Stimulated activated CD4-positive, alpha-beta T cell treated with anti-CD3 and anti-CD28 coated beads, TNF-alpha, amount 100 ng/mL, for 1 hour (primary cell): ENCODE measurements around the gene SMIM7.
"Not testable (repeated sequence)": the region's sequence is repeated elsewhere in the genome, so short reads cannot be mapped to it uniquely, and the experiment has no call there.

Experiments used
- DNase-seq, 3 donors: peaks; one replicate each; pipeline ENCODE4 v3.0.0-alpha.2; 2020; ENCODE audit warnings: low read depth in 3 of 3, low spot score in 1 of 3

Gene SMIM7

DNA sequence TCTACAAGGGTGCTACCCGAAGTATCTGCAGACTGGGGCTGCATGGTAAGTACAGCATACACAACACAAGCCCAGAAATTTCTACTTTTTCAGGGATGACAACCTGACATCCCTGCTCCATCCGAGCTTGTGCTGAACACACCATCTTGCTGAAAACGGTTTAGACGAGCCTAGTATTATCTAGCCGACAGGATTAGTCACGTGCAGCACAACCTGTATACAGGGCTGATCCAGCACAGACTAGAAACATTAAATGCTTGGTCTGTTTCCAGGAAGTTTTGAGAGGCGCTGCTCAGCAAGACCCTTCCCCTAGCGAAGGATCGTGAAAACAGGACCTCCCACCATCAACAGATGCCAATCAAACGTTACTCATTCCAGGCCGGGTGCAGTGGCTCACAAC, 4.2 kb downstream of the SMIM7 start:
- DNase-seq = no peak

DNA sequence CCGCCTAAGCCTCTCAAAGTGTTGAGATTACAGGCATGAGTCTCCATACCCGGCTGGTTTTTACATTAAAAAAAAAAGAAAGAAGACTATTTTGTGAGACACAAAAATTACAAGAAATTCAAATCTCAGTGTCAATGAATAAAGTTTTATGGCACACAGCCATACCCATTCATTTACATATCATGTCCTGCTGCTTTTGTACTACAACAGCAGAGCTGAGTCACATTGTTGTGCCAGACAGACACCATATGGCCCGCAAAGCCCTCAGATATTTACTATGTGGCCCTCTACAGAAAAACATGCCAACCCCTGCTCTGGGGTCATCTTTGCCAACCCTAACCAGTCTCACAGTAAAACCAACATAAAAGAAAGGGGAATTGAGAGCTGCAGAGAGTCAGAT, 5.3 kb downstream of the SMIM7 start:
- DNase-seq = no peak

DNA sequence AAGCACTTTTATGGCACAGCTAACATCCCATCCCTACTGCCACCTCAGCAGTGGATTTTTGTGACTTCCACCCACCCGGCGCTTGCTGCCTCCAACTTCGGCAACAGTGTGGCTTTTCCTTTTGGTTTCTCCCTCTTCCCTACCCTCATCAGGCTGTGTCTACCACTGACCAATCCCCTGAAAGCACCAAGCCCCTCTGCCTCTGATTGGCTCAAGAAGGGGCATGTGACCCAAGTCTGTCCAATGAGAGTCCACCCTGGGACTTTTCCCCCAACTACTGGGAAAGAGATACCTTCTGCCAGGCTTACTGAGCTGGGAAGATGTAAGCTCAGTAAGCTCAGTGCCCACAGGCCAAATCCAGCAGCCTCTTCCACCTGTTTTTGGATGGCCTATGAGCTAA, 5.8 kb downstream of the SMIM7 start:
- DNase-seq = no peak

DNA sequence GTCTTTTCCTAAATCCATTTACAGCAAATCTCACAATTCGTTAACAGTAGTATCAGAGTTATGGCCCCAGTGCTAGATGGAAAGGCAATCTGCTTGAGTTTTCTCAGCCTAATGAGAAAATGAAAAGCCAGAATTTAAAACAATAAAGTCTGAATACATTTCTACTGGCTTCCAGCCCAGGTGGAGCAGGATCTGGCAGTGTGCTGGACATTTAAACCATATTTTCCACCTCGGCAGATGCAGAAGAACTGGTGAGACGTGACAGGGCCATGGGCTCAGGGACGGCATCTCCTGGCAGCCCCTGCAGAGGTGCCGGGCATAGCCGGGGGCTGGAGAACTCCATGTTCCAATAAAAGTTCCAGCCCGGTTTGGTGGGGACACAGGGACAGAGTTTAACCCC, 7.1 kb downstream of the SMIM7 start:
- no peak for DNase-seq

DNA sequence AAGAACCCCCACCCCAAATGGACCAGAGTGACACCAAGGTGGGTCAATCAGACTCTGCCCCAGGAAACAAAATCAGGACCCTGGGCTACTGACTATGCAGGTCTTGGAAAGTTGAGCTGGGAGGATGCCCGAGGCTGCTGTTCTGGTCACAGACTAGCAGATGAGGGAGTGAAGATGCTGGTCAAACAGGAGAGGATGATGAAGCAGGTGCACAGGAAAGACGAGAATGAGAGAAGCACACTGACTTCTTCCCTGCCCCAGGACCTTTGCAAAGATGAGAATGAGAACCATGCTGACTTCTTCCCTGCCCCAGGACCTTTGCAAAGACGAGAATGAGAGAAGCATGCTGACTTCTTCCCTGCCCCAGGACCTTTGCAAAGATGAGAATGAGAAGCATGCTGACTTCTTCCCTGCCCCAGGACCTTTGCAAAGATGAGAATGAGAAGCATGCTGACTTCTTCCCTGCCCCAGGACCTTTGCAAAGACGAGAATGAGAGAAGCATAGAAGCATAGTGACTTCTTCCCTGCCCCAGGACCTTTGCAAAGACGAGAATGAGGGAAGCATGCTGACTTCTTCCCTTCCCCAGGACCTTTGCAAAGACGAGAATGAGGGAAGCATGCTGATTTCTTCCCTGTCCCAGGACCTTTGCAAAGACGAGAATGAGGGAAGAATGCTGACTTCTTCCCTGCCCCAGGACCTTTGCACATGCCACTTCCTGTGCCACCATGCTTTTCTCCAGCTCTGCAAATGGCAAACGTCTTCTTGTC, 8.3 kb downstream of the SMIM7 start:
- not testable (repeated sequence) for DNase-seq

DNA sequence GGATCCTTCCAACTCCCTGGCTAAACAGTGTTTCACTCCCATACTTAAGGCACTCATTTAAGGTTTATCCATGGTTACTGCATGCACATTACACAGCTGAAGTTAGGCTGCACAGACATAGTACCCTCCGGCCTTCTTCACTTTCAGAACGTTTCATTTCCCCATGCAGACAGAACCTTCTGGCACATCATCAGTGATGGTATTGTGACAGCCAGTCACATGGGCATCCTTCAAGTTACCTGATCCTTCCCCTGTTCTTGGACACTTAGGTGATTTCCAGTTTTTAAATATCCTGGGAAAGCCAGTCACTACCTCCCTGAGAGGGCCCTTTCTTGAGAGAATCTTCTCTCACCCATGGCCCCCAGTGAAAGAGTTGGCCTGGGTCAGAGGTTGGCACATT, 9.1 kb downstream of the SMIM7 start:
- no peak for DNase-seq

DNA sequence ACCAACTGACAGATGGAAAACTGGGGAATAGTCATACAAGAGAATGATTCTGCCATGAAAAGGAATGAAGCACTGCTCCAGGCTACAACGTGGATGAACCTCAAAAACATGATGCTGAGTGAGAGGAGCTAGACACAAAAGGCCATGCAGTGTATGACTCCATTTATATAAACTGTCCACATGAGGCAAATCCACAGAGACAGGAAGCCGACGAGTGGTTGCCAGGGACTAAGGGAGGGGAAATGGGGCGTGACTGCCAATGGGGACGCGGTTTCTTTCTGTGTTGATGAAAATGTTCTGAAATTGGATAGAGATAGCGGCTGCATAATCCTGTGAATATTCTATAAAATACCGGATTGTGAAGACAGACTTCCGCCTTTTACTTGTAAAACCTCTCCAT, 10.2 kb downstream of the SMIM7 start:
- DNase-seq = no peak

DNA sequence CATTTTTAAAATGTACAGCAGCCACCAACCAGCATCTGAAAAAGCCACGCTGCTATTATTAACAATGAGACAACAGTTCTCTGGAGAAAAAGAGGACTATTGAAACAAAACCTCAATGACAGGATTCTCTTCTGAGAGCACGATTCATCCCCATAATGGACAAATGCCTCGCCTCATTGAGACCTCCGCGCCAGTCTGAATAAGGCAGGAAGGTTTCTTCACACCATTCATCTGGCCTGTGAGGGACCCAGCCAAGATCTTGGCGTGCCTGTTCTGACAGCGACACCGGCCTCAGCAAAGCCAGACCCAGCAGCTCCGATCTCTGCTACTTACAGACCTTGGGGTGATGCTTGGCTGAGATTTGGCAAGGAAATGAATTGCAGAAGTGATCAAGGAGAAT, 14.8 kb downstream of the SMIM7 start:
- DNase-seq = no peak

DNA sequence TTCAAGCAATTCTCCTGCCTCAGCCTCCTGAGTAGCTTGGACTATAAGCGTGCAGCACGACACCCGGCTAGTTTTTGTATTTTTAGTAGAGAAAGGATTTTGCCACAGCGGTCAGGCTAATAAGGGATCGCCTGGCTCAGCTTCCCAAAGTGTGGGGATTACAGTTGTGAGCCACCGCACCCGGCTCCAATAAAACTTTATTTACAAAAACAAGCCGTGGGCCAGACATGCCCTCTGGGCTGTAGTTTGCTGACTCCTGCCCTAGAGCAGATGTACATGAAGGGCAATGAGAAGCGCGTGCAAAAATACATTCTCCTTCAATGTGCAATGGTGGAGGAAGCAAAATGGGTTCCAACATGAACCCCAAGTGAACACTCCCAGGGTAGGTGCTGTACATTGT, 18.2 kb downstream of the SMIM7 start:
- DNase-seq = no peak

DNA sequence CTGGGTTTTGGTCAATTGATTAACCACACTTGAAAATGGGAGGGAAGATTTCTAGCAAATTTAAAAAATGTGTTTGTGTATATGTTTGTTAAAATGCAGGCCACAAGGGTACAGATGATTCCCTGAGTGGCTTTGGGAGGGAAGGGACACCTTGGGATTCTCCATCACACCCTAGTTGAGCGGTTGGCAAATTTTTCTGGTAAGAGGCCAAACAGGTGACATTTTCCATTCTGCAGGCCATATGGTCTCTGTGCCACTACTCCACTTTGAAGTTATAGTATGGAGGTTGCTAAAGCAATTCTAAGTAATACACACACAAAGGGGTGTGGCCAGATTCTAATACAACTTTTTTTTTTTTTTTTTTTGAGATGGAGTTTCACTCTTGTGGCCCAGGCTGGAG, 19.0 kb downstream of the SMIM7 start:
- DNase-seq = no peak

DNA sequence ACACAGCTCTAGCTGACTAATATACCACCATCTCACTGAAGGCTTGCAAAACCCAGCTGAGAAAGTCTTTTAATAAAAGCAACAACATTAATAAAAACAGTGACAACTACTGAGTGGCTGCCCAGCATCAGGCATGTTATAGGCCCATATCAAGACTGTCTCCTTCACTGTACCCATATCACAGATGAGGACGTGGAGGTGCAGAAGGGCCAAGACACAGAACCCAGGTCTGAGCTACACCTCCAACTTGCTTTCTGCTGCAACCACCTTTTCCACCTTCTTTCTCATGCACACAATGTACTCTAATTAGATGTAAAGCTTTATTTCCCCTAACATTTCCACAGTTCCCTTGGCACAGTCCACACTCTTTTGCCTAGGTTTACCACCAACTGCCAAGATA, 21.3 kb downstream of the SMIM7 start:
- no peak for DNase-seq

DNA sequence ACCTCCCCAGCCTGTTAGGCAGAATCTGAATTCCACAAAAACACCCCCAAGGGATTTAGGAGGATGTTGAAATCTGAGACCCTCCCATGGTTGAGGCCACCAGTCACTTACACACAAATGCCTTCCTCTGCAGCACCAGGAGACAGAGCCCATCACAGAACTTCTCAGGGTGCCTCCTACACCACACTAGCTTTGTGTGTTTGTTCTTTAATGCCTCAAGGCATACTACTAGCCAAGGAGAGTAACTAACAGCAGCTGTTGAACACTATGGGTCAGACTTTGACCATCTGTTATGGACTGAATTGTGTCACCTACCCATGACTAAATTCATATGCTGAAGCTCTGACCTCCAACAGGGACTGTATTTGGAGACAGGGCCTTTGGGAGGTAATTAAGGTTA, 22.4 kb downstream of the SMIM7 start:
- no peak for DNase-seq

DNA sequence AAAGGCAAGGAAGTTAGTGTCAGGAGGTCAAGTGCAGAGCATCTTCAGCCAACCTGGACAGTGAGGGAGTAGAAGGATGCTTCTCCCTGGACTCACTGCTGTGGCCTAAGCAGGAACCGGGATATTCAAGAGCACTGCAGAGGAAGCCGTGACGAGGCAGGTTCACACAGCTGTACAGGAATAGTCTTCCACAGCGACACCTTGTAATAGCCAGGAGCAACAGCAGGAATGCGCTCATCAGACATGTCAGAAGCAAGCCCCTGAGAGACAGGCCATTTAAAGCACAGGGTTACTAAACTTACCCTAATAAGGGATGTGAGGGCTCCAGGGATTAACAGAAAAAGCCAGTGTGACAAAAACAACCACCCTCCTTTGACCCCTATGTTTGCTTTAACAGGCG, 28.5 kb downstream of the SMIM7 start:
- no peak for DNase-seq

DNA sequence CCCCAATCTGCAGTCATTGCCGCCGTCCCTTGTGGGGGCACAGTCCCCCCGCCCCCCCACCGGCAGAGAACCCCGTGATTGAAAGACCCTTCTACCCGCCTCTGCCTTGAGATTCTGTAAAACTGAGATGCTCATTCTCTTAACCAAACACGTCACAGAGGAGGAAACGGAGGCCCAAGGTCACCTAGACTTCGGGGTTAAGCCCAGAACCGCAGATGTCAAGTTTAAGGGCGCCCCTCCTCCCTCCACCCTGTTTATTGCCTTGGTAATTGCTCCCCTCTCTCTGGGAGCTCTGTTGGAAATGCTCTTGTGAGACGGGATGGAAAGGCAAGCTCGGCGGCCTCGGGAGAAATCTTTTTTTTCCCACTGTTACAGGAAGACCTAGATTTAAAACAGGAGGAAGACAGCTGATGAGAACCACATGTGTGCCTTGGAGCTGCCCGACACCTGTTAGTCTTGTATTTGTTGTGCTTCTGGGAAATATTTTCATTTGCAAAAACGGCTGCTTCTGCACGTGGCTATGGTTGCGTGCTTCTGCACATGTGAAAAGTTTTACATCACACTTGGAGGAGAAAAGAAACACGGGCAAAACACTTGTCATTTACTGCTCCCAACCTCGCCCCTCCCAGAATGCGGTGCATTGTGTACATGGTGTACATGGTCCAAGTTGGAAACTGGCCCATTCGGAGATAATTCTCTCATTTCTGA, 30.8 kb downstream of the SMIM7 start:
- no peak for DNase-seq

DNA sequence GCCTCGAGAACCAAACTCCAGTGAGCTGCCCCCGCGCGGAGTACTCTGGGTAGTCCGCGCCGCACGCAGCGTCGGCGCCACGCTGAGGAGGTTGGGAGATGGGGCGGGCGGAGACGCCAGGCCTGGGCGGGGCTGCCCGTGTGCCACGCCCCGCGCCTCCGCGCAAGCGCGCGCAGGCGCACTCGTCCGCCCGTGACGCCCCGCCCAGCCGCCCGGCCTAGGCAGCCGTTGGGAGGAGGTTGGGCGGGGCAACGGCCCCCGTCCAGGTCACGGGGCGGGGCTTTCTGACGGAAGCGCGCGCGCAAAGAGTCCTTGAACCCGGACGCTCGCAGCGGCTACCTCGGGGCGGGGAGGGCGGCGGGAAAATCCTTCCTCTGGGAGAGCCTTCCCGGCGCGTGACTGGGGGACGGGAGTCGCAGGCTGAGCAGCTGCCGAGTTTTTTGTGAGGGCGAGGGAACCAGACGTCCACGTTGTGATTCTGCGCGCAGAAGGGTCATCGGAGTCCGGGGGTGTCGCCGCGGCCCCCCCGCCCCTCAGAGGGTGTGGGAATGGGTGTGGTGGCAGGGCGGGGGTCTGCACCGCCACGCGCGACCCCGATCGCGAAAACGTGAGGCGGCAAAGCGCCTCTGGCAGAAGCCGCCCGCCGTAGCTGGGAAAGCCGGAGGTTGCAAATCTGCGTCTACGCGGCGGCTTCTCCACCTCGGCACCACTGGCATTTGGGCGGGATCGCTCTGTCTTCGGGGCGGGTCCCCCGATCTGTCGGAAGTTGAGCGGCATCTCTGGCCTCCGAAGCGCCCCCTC, 31.6 kb downstream of the SMIM7 start, which contains the start of gene MED26:
MED26 (minus strand) TSS at position 22 of the 801 bp plus-strand sequence. CDS start 261 bp downstream, outside the sequence.
- peak; percentile 91 to 96 (median 96) for DNase-seq

DNA sequence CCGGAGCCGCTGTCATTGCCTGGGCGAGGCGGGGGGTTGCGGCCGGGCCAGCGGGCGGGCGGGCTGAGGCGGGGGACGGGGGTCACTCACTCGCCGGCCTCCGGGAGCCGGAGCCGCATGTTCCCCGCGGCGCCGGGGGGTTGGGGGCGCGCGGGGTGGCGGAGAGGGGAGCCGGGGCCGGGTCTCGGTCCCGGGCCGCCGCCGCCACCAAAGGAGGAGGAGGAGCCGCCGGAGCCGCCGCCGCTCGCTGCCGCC, 32.1 kb downstream of the SMIM7 start:
- no peak for DNase-seq

DNA sequence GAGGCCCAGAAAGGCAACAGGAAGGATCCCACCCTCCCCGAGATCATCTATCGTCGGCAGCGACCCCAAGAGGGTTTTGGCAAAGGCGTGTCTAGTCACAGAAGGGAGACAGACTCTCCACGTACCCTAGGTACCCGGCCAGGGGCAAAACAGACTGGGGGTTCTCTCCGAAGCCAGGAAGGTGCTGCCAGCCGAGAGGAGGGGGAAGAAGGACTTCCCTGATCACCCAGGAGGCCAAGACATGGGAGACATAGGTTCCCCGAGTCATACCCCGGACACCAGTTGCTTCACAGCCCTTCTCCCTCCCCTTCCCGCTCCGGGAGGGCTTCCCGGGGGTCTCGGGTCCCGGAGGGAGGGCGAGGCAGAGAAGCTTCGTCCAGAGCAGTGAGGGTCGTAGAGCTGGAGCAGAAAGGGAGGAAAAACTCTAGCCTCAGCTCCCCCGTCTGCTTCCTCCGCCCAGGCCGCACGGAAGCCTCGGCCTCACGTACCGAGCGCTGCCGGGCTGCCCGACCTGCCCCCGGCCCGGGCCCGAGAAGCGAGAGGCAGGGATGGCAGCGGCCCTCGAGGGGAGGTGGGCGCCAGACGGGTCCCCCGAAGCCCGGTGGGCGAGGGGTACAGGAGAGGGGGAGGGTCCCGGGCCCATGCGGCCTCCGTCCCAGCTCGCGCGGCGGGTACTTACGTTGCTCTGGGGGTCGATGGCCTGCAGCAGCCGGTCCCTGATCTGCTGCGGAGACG, 32.6 kb downstream of the SMIM7 start:
- DNase-seq = no peak

DNA sequence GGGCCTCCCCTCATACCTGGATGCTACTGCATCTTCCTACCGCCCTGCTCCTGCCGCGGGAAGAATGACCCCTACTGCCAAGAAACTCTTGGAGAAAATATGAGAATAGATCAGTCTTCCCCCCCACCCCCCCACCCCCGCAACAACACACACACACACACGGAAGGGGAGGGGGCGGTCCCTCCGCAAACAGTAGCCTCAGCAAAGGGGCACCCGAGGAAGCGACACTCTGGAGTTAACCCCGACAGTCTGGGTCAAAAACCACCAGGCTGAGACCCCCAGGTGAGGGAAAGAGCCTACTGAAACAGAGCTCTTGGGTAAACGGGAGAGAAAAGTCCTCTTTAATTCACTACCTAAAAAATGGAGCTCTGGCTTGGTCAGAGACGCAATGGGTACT, 33.1 kb downstream of the SMIM7 start:
- no peak for DNase-seq

DNA sequence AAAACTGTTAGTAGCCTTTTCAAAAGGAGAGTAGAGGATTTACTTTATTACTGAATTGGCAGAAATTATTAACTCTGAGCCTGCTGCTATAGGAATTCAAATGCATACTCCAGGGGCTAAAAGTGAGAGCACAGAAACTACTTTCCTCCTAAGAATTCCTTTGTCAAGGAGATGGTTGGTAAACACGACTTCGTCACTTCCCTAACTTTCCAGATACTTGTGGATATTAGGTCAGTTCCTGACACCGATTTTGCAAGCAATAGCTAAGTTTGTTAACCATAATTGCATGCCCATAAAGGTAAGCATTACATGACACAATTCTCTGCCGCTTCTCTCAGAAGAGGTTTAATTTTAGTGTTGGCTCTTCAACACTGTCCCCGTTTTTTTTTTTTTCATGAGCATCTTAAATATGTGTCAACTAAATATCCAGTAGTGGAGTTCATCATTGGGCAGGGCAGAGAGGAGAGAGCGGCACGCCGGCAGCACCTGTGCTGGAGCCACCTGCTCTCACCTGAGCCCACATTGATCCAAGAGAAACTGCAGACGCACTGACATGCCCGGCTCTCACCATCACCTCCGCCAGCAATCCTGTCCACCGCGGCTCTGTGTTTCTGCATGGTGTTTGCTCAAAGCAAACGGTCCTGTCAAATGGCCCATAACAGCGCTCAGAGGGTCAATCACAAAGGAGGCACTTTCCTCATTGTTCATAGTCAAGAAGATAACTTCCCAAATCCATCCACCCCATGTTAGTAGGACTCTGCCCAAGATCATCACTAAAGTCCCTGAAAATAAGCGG, 34.6 kb downstream of the SMIM7 start:
- no peak for DNase-seq

DNA sequence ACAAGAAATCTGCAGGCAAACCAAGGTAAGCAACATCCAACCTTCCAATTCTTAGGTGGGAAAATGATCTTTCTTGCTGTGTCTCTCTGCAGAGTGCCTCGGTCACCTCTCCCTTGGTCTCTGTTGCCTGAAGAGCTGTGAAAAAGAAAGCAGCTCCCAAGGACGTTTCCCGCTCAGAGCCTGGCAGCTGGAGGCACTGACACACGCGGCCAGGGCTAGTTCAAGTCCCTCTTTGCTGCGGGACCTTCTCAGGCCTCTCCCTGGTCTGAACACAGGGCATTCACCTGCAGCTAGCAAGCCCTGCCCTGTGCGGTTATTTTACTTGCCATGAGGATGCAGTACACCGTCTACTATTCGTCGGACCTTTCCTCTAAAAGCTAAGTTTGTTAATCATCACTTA, 35.7 kb downstream of the SMIM7 start:
- no peak for DNase-seq

DNA sequence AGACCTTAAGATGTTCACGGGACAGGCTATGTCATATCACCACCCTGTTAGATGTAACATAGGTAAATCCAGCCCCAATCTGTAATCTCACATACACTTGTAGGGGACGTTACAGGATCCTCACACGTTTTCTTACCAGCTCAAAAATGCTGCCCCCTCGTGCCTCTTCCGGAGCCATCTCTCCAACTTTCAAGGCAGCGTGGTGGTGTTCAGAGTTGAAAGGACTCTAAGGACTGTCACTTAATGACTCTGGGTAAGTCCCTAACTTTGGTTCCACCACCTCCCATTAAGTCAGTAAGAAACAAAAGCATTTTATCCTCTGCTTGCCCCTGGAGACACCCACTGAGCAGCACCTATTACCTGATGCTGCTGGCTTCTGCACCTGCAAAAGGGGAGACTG, 36.4 kb downstream of the SMIM7 start:
- no peak for DNase-seq
